SK-N-SH (cell line): ENCODE data around the gene RCHY1. TPM values are rescaled to one million over a fixed set of nuclear protein-coding genes. Genes with fewer than 3 reads are reported as not detected.
"Not testable (repeated sequence)": the region's sequence is repeated elsewhere in the genome, so short reads cannot be mapped to it uniquely, and the experiment has no call there.

Experiments used
- CTCF ChIA-PET: fragments of 300-600, 350-600 bp; formaldehyde crosslinking; extraction: SDS; loops from one replicate; lab custom pipeline; 2021; lab: Yijun Ruan, JAX
- POLR2A ChIA-PET: fragments of 350-600 bp; sonication (Branson Sonifier 250); formaldehyde crosslinking; extraction: SDS; loops from one replicate; lab custom pipeline; 2020; ENCODE audit warnings: antibody characterized with exemption, inconsistent platforms; lab: Yijun Ruan, JAX
- DNase-seq: peaks from one replicate; pipeline ENCODE4 v3.0.0; 2012
- H2AFZ ChIP-seq: fragments of 200-600 bp; sonication (generic); 2 replicates; pipeline ENCODE4 v1.8.1; 2016; ENCODE audit warnings: antibody characterized with exemption, mild to moderate bottlenecking, low read depth
- H3F3A ChIP-seq: fragments of 200-600 bp; sonication (generic); replicated peaks from 2 replicates; pipeline ENCODE3; 2016; ENCODE audit warnings: antibody characterized with exemption, mild to moderate bottlenecking; ENCODE audit not compliant: insufficient read depth
- H3K27ac ChIP-seq, 2 experiments: fragments of 200-500 bp in 1 of 2; fragments of 200-600 bp in 1 of 2; sonication (Bioruptor generic) in 1 of 2; sonication (generic), shearing (Covaris generic) in 1 of 2; 2 replicates each; pipeline versions ENCODE4 v1.5.1 to v1.6.1; 2014 to 2016; ENCODE audit warnings: low read depth in 2 of 2, inconsistent platforms in 1 of 2, low read length in 1 of 2, mild to moderate bottlenecking in 1 of 2, mixed read lengths in 1 of 2
- H3K27me3 ChIP-seq: fragments of 200-600 bp; sonication (generic), shearing (Covaris generic); 2 replicates; pipeline ENCODE4 v1.6.1; 2016; ENCODE audit warnings: mixed run types; ENCODE audit not compliant: insufficient read depth
- H3K36me3 ChIP-seq, 2 experiments: fragments of 200-500 bp in 1 of 2; fragments of 200-600 bp in 1 of 2; sonication (Bioruptor generic) in 1 of 2; sonication (generic) in 1 of 2; replicated peaks in 1 of 2; 2 replicates each; pipeline versions ENCODE3 to v1.5.1; 2014 to 2016; ENCODE audit warnings: low read length in 1 of 2, mild to moderate bottlenecking in 1 of 2; ENCODE audit not compliant: insufficient read depth in 2 of 2, control insufficient read depth in 1 of 2
- H3K4me1 ChIP-seq, 2 experiments: fragments of 200-500 bp in 1 of 2; fragments of 200-600 bp in 1 of 2; sonication (Bioruptor generic) in 1 of 2; sonication (generic), shearing (Covaris generic) in 1 of 2; 2 replicates each; pipeline versions ENCODE4 v1.5.1 to v1.6.1; 2014 to 2016; ENCODE audit warnings: low read depth in 1 of 2, low read length in 1 of 2, mixed run types in 1 of 2; ENCODE audit not compliant: insufficient read depth in 2 of 2, control insufficient read depth in 1 of 2
- H3K4me2 ChIP-seq: fragments of 200-600 bp; sonication (generic), shearing (Covaris generic); 2 replicates; pipeline ENCODE4 v1.6.1; 2017; ENCODE audit warnings: mixed run types
- H3K4me3 ChIP-seq, 2 experiments: fragments of 200-500 bp in 1 of 2; fragments of 200-600 bp in 1 of 2; sonication (Bioruptor generic) in 1 of 2; sonication (generic), shearing (Covaris generic) in 1 of 2; 2 replicates each; pipeline versions ENCODE4 v1.5.1 to v1.8.1; 2014 to 2016; ENCODE audit warnings: low read depth in 2 of 2, inconsistent platforms in 1 of 2, low read length in 1 of 2, mild to moderate bottlenecking in 1 of 2, mixed read lengths in 1 of 2, moderate library complexity in 1 of 2
- H3K79me2 ChIP-seq: fragments of 200-600 bp; sonication (generic); 2 replicates; pipeline ENCODE4 v1.8.1; 2017; ENCODE audit warnings: mild to moderate bottlenecking; ENCODE audit not compliant: insufficient read depth
- H3K9ac ChIP-seq: fragments of 200-600 bp; sonication (generic); 2 replicates; pipeline ENCODE4 v1.6.1; 2017; ENCODE audit warnings: mixed run types
- H3K9me2 ChIP-seq: fragments of 200-600 bp; sonication (generic); 2 replicates; pipeline ENCODE4 v1.6.1; 2017; ENCODE audit warnings: mixed run types
- H3K9me3 ChIP-seq: fragments of 200-600 bp; sonication (generic); 2 replicates; pipeline ENCODE4 v1.6.1; 2017; ENCODE audit warnings: mixed run types, mild to moderate bottlenecking, moderate library complexity
- H4K20me1 ChIP-seq: fragments of 200-600 bp; sonication (generic); 2 replicates; pipeline ENCODE4 v1.6.1; 2017; ENCODE audit warnings: mild to moderate bottlenecking, mixed run types; ENCODE audit not compliant: insufficient read depth
- EP300 ChIP-seq, 2 experiments: IDR thresholded peaks; 2 replicates each; pipeline versions ENCODE4 v1.4.0 to v1.6.1; 2012; ENCODE audit warnings: borderline replicate concordance in 1 of 2, low read depth in 1 of 2, low read length in 1 of 2
- FOSL2 ChIP-seq: IDR thresholded peaks from 2 replicates; pipeline ENCODE4 v1.4.0; 2012; ENCODE audit warnings: low read depth, mild to moderate bottlenecking, moderate library complexity, borderline replicate concordance
- FOXM1 ChIP-seq: IDR thresholded peaks from 2 replicates; pipeline ENCODE4 v1.4.0; 2012; ENCODE audit warnings: low read depth, mild to moderate bottlenecking
- JUND ChIP-seq: IDR thresholded peaks from 2 replicates; pipeline ENCODE4 v1.4.0; 2012
- NFIC ChIP-seq: IDR thresholded peaks from 2 replicates; pipeline ENCODE4 v1.4.0; 2012; ENCODE audit warnings: borderline replicate concordance
- NRF1 ChIP-seq: IDR thresholded peaks from 2 replicates; pipeline ENCODE4 v1.6.1; 2012; ENCODE audit warnings: low read depth, mild to moderate bottlenecking, low read length
- POLR2AphosphoS5 ChIP-seq: IDR thresholded peaks from 2 replicates; pipeline ENCODE4 v1.6.1; 2012; ENCODE audit warnings: low read depth, low read length
- RFX5 ChIP-seq: IDR thresholded peaks from 2 replicates; pipeline ENCODE4 v1.6.1; 2012; ENCODE audit warnings: mild to moderate bottlenecking, improper control_type of control experiment, low read length
- RXRA ChIP-seq: IDR thresholded peaks from 2 replicates; pipeline ENCODE4 v1.4.0; 2012; ENCODE audit warnings: low read depth, mild to moderate bottlenecking, borderline replicate concordance
- TAF1 ChIP-seq: IDR thresholded peaks from 2 replicates; pipeline ENCODE4 v1.6.1; 2012; ENCODE audit warnings: low read depth, mild to moderate bottlenecking, low read length, moderate library complexity, borderline replicate concordance
- TCF12 ChIP-seq: IDR thresholded peaks from 2 replicates; pipeline ENCODE4 v1.4.0; 2012
- TEAD4 ChIP-seq: IDR thresholded peaks from 2 replicates; pipeline ENCODE4 v1.4.0; 2012; ENCODE audit warnings: mild to moderate bottlenecking, borderline replicate concordance; ENCODE audit not compliant: insufficient read depth
- WGBS: methylation state at CpG from one replicate; pipeline ENCODE4 v1.1.6; 2017; ENCODE audit warnings: low lambda C conversion rate; 5-methylcytosine and 5-hydroxymethylcytosine counted together
- polyA plus RNA-seq, 3 experiments: library from polyadenylated mRNA; depleted of rRNA; stranded (reverse); fragments of >200 nt; gene quantifications; 2 replicates each; pipeline ENCODE4 v1.2.3, GENCODE V29; 2012
- TF ChIP-seq, protein P1 (sequence below): IDR thresholded peaks from 2 replicates; pipeline ENCODE4; 2012
- TF ChIP-seq, protein P2 (sequence below): fragments of 200-600 bp; sonication (generic); IDR thresholded peaks from 2 replicates; pipeline ENCODE4 v1.6.1; 2017; ENCODE audit warnings: antibody characterized with exemption, mild to moderate bottlenecking, moderate library complexity
- TF ChIP-seq, protein P3 (sequence below): IDR thresholded peaks from 2 replicates; pipeline ENCODE4 v1.4.0; 2012; ENCODE audit warnings: low read depth, borderline replicate concordance
- TF ChIP-seq, protein P4 (sequence below): IDR thresholded peaks from 2 replicates; pipeline ENCODE4 v1.6.1; 2012; ENCODE audit warnings: mild to moderate bottlenecking, low read depth, low read length, moderate library complexity

RCHY1 gene
- polyA plus RNA-seq, 1 of the 3 experiments (the other 2 are of a cell fraction): 17.4 TPM

DNA sequence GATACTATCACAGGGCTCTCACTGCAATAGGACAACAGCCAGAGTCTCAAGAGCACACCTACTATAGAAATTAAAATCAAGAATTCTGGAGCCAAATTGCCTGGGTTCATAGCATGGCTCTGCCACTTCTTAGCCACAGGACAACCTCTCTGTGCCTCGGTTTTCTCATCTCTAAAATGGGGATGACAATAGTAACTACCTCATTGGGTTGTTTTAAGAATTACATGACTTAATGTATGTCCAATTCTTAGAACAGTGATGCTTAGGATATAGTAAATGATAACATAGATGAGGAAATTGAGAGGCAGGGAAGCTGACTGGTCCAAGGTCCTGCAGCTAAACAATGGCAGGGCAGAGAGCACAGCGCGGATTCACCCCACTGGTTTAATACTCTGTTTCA, 30.7 kb upstream of the RCHY1 start (continued):
- TF ChIP-seq, protein P1, sequence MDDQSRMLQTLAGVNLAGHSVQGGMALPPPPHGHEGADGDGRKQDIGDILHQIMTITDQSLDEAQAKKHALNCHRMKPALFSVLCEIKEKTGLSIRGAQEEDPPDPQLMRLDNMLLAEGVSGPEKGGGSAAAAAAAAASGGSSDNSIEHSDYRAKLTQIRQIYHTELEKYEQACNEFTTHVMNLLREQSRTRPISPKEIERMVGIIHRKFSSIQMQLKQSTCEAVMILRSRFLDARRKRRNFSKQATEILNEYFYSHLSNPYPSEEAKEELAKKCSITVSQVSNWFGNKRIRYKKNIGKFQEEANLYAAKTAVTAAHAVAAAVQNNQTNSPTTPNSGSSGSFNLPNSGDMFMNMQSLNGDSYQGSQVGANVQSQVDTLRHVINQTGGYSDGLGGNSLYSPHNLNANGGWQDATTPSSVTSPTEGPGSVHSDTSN: no peak
- TF ChIP-seq, protein P2, sequence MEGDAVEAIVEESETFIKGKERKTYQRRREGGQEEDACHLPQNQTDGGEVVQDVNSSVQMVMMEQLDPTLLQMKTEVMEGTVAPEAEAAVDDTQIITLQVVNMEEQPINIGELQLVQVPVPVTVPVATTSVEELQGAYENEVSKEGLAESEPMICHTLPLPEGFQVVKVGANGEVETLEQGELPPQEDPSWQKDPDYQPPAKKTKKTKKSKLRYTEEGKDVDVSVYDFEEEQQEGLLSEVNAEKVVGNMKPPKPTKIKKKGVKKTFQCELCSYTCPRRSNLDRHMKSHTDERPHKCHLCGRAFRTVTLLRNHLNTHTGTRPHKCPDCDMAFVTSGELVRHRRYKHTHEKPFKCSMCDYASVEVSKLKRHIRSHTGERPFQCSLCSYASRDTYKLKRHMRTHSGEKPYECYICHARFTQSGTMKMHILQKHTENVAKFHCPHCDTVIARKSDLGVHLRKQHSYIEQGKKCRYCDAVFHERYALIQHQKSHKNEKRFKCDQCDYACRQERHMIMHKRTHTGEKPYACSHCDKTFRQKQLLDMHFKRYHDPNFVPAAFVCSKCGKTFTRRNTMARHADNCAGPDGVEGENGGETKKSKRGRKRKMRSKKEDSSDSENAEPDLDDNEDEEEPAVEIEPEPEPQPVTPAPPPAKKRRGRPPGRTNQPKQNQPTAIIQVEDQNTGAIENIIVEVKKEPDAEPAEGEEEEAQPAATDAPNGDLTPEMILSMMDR: no peak
- no peak for TF ChIP-seq NRF1

DNA sequence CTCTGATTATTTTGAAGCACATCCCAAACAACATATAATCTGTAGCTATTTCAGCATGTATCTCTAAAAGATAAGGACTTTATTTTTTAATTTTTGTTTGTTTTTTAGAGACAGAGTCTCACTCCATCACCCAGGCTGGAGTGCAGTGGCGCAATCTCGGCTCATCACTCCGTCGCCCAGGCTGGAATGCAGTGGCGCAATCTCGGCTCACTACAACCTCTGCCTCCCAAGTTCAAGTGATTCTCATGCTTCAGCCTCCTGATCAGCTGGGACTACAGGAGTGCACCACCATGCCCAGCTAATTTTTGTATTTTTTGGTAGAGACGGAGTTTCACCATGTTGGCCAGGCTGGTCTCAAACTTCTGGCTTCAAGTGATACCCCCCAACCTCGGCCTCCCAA, 30.0 kb upstream of the RCHY1 start:
- POLR2A ChIA-PET: interaction anchor here (0.8 to 1.7 kb wide), 2 partner anchors 30 to 179 kb away, joined by 3 to 5 read pairs; no protein-coding TSS in a partner anchor
- 93% methylated on average over 8 of the region's 8 CpGs for WGBS
- DNase-seq, H3K4me2 ChIP-seq, H3K9me3 ChIP-seq, H2AFZ ChIP-seq, H3K27ac ChIP-seq, H3K27me3 ChIP-seq, H3K79me2 ChIP-seq, H3K4me3 ChIP-seq, H4K20me1 ChIP-seq, H3K4me1 ChIP-seq, H3K36me3 ChIP-seq, CTCF ChIA-PET, H3K9me2 ChIP-seq, H3K9ac ChIP-seq: not testable (repeated sequence)
- H3F3A ChIP-seq: peaks cover 20% of the 10 kb centered on the region

DNA sequence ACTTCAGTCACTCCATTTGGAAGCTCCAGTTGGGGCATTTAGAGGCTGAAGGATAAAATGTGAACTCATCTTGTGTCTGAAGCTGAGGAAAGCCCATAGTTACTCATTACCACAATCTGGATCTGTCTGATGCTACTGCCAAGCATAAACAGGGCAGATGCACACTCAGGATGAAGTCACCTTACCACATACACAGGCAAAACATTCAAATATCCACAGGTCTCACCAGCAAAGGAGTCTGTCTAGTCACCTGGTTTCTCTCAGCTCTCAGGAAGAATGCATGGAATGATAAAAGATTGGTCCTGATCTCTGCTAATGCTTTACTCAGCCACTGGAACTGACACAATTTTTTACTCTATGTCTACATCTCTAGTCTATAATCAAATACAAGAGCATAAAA, 28.6 kb upstream of the RCHY1 start:
- CTCF ChIA-PET: interaction anchor here (0.9 to 1.4 kb wide), 2 partner anchors 28 to 110 kb away, joined by 3 to 4 read pairs; no protein-coding TSS in a partner anchor
- TF ChIP-seq, protein P3, sequence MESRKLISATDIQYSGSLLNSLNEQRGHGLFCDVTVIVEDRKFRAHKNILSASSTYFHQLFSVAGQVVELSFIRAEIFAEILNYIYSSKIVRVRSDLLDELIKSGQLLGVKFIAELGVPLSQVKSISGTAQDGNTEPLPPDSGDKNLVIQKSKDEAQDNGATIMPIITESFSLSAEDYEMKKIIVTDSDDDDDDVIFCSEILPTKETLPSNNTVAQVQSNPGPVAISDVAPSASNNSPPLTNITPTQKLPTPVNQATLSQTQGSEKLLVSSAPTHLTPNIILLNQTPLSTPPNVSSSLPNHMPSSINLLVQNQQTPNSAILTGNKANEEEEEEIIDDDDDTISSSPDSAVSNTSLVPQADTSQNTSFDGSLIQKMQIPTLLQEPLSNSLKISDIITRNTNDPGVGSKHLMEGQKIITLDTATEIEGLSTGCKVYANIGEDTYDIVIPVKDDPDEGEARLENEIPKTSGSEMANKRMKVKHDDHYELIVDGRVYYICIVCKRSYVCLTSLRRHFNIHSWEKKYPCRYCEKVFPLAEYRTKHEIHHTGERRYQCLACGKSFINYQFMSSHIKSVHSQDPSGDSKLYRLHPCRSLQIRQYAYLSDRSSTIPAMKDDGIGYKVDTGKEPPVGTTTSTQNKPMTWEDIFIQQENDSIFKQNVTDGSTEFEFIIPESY: no peak; the same call in 1 of the 2 replicates
- TF ChIP-seq, protein P4, sequence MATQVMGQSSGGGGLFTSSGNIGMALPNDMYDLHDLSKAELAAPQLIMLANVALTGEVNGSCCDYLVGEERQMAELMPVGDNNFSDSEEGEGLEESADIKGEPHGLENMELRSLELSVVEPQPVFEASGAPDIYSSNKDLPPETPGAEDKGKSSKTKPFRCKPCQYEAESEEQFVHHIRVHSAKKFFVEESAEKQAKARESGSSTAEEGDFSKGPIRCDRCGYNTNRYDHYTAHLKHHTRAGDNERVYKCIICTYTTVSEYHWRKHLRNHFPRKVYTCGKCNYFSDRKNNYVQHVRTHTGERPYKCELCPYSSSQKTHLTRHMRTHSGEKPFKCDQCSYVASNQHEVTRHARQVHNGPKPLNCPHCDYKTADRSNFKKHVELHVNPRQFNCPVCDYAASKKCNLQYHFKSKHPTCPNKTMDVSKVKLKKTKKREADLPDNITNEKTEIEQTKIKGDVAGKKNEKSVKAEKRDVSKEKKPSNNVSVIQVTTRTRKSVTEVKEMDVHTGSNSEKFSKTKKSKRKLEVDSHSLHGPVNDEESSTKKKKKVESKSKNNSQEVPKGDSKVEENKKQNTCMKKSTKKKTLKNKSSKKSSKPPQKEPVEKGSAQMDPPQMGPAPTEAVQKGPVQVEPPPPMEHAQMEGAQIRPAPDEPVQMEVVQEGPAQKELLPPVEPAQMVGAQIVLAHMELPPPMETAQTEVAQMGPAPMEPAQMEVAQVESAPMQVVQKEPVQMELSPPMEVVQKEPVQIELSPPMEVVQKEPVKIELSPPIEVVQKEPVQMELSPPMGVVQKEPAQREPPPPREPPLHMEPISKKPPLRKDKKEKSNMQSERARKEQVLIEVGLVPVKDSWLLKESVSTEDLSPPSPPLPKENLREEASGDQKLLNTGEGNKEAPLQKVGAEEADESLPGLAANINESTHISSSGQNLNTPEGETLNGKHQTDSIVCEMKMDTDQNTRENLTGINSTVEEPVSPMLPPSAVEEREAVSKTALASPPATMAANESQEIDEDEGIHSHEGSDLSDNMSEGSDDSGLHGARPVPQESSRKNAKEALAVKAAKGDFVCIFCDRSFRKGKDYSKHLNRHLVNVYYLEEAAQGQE: no peak
- peak; percentile 97 for TF ChIP-seq TCF12
- TF ChIP-seq NFIC: peak; percentile 61
- TF ChIP-seq FOXM1: 0 out of 2 replicates have a peak, but pooled peaks have one; percentile 66
- TF ChIP-seq JUND: peak; percentile 66; the same call in 1 of the 2 replicates
- TF ChIP-seq RXRA: peak; percentile 67; the same call in 1 of the 2 replicates
- no peak for TF ChIP-seq RFX5
- no peak for TF ChIP-seq TAF1
- TF ChIP-seq, protein P1: peak; percentile 84
- TF ChIP-seq EP300 (IDR thresholded peaks at IDR 0.05; ENCODE audit: borderline replicate concordance in 1 of 2, low read depth in 1 of 2, low read length in 1 of 2): peak in 1 of 2 experiments; percentile 82; a peak in 1 of 4 replicates
- TF ChIP-seq FOSL2: peak; percentile 75
- TF ChIP-seq POLR2AphosphoS5: peak; percentile 58
- TF ChIP-seq TEAD4: peak; percentile 90
- Histone ChIP-seq H4K20me1 (no peaks in the 10 kb centered on the region), H3K4me1 (peaks cover 0 to 3% of the 10 kb centered on the region in 2 experiments; a peak in 1 of 4 replicates), H3K9me2 (no peaks in the 10 kb centered on the region), H3K9me3 (no peaks in the 10 kb centered on the region), H2AFZ (no peak overlapping the region), H3K4me3 (no peak overlapping the region), H3K4me2 (no peak overlapping the region), H3K9ac (no peak overlapping the region), H3K79me2 (no peaks in the 10 kb centered on the region), H3K27ac (peak overlapping the region in 1 of 2 experiments; percentile 50; a peak in 2 of 4 replicates), H3K27me3 (no peaks in the 10 kb centered on the region), H3F3A (peaks cover 20% of the 10 kb centered on the region), H3K36me3 (no peaks in the 10 kb centered on the region)
- no peak for DNase-seq
- POLR2A ChIA-PET: no interaction called here
